OCI-LY3 (cell line): ENCODE measurements around the gene RAC3.

Source experiments
- CTCF ChIP-seq: fragments of 200-600, 300-600 bp; sonication (generic); IDR thresholded peaks from 2 replicates; pipeline ENCODE4 v1.5.1; 2014; ENCODE audit warnings: antibody characterized with exemption, low read length, low read depth
- EZH2phosphoT487 ChIP-seq: fragments of 200-600 bp; shearing (Covaris generic); IDR thresholded peaks from 2 replicates; pipeline ENCODE4 v1.6.1; 2018; ENCODE audit warnings: antibody characterized with exemption, mixed run types, low read depth

GRCh38 chr17:81995463-81996231 lies 35.8 kb upstream of the RAC3 start:
- TF ChIP-seq CTCF (no peak), EZH2phosphoT487 (no peak)
